Cortex of kidney (tissue), 1 donor: ENCODE results near the gene FANCC.

Experiments
- DNase-seq: peaks from one replicate; lab custom pipeline; 2025; lab: John Stamatoyannopoulos, UW

FANCC gene

GRCh38 chr9:95086564-95086955 lies 230.9 kb downstream of the FANCC start:
- DNase-seq, result no peak

GRCh38 chr9:95085861-95086563 lies 231.5 kb downstream of the FANCC start:
- no peak for DNase-seq

GRCh38 chr9:95085036-95085770 lies 232.3 kb downstream of the FANCC start:
- no peak for DNase-seq

GRCh38 chr9:95084254-95084934 lies 233.1 kb downstream of the FANCC start:
- DNase-seq, result no peak

- no peak for DNase-seq
Observed at GRCh38 chr9:95083086-95083768, 234.3 kb downstream of the FANCC start.

- DNase-seq, result no peak
Observed at GRCh38 chr9:95082401-95083084, 235.0 kb downstream of the FANCC start.

GRCh38 chr9:95081998-95082397 lies 235.5 kb downstream of the FANCC start:
- no peak for DNase-seq

GRCh38 chr9:95080961-95081647 lies 236.4 kb downstream of the FANCC start:
- DNase-seq, result no peak

GRCh38 chr9:95079461-95079860 lies 238.0 kb downstream of the FANCC start:
- DNase-seq, result no peak

- DNase-seq, result no peak
Observed at GRCh38 chr9:95078939-95079338, 238.6 kb downstream of the FANCC start.

- DNase-seq, result no peak
Observed at GRCh38 chr9:95078511-95078910, 239.0 kb downstream of the FANCC start.

GRCh38 chr9:95077766-95078370 lies 239.6 kb downstream of the FANCC start:
- no peak for DNase-seq

GRCh38 chr9:95077053-95077765 lies 240.3 kb downstream of the FANCC start:
- DNase-seq, result no peak

GRCh38 chr9:95076696-95077052 lies 240.8 kb downstream of the FANCC start:
- DNase-seq, result no peak

GRCh38 chr9:95075700-95076099 lies 241.8 kb downstream of the FANCC start:
- DNase-seq, result no peak

- no peak for DNase-seq
Observed at GRCh38 chr9:95074632-95075031, 242.9 kb downstream of the FANCC start.

- DNase-seq, result no peak
Observed at GRCh38 chr9:95073918-95074317, 243.6 kb downstream of the FANCC start.

- DNase-seq, result no peak
Observed at GRCh38 chr9:95073042-95073607, 244.4 kb downstream of the FANCC start.

- DNase-seq, result no peak
Observed at GRCh38 chr9:95071925-95072324, 245.6 kb downstream of the FANCC start.

- DNase-seq, result no peak
Observed at GRCh38 chr9:95071450-95071849, 246.1 kb downstream of the FANCC start.
